PC-3 (cell line): ENCODE data around the gene SPATC1L. TPM values are rescaled to one million over a fixed set of nuclear protein-coding genes. Genes with fewer than 3 reads are reported as not detected.
A peak's percentile ranks its signal among the peaks of the same experiment; 100 is the strongest.

ENCODE experiments used
- ATAC-seq: fragments of 200-7000 bp; cut with Tn5 transposase; 2 replicates; pipeline ENCODE4 v1.9.1; 2020; ENCODE audit warnings: mild to moderate bottlenecking, moderate library complexity
- BruUV-seq: library from RNA; stranded (reverse); fragments of 400-500 nt; replicated peaks from 2 replicates; lab custom pipeline; 2021; lab: Mats Ljungman, UMichigan
- CTCF ChIA-PET: fragments of 300-600 bp; sonication (Branson Sonifier 250); formaldehyde crosslinking; loops from one replicate; lab custom pipeline; 2022; ENCODE audit warnings: antibody characterized with exemption; lab: Charles Lee
- POLR2A ChIA-PET: fragments of 300-600 bp; sonication (Branson Sonifier 250); formaldehyde crosslinking; loops from one replicate; lab custom pipeline; 2022; ENCODE audit warnings: antibody characterized with exemption; ENCODE audit not compliant: unreplicated experiment; lab: Charles Lee
- DNase-seq: peaks from one replicate; pipeline ENCODE4 v3.0.0-alpha.2; 2015
- H2AFZ ChIP-seq: fragments of 300-600 bp; sonication (generic); 2 replicates; pipeline ENCODE4 v1.6.0; 2016; ENCODE audit warnings: antibody characterized with exemption, low read length
- H3F3A ChIP-seq: fragments of 300-600 bp; sonication (generic); one replicate; pipeline ENCODE4 v1.6.0; 2017; ENCODE audit warnings: antibody characterized with exemption, low read length, control low read depth, mild to moderate bottlenecking; ENCODE audit not compliant: unreplicated experiment
- H3K27ac ChIP-seq: fragments of 300-600 bp; sonication (generic); 2 replicates; pipeline ENCODE4 v1.5.1; 2016; ENCODE audit warnings: mild to moderate bottlenecking, low read length
- H3K27me3 ChIP-seq: fragments of 300-600 bp; sonication (generic); 2 replicates; pipeline ENCODE4 v1.6.1; 2016; ENCODE audit warnings: low read length, mixed read lengths
- H3K36me3 ChIP-seq: fragments of 300-600 bp; sonication (generic); 2 replicates; pipeline ENCODE4 v1.6.1; 2016; ENCODE audit warnings: low read depth, mixed run types, low read length, mixed read lengths
- H3K4me1 ChIP-seq: fragments of 300-600 bp; sonication (generic); 2 replicates; pipeline ENCODE4 v1.5.1; 2016; ENCODE audit warnings: low read length; ENCODE audit not compliant: insufficient read depth
- H3K4me2 ChIP-seq: fragments of 300-600 bp; sonication (generic); 2 replicates; pipeline ENCODE4 v1.6.0; 2016; ENCODE audit warnings: low read length
- H3K4me3 ChIP-seq: fragments of 300-600 bp; sonication (generic); 2 replicates; pipeline ENCODE4 v1.5.1; 2016; ENCODE audit warnings: mild to moderate bottlenecking, low read length, mixed read lengths
- H3K79me2 ChIP-seq: fragments of 300-600 bp; sonication (generic); 2 replicates; pipeline ENCODE4 v1.6.1; 2017; ENCODE audit warnings: low read length, mixed read lengths
- H3K9ac ChIP-seq: fragments of 300-600 bp; sonication (generic); 2 replicates; pipeline ENCODE4 v1.6.0; 2016; ENCODE audit warnings: mild to moderate bottlenecking, low read length
- H3K9me2 ChIP-seq: fragments of 300-600 bp; sonication (generic); replicated peaks from 2 replicates; pipeline ENCODE4 v1.6.1; 2016; ENCODE audit warnings: mixed run types, low read length, mixed read lengths
- H3K9me3 ChIP-seq: fragments of 300-600 bp; sonication (generic); 2 replicates; pipeline ENCODE4 v1.6.1; 2016; ENCODE audit warnings: low read length, mixed read lengths
- H4K20me1 ChIP-seq: fragments of 300-600 bp; sonication (generic); 2 replicates; pipeline ENCODE4 v1.6.1; 2016; ENCODE audit warnings: low read length, mixed read lengths
- CTCF ChIP-seq: fragments of 300-600 bp; sonication (generic); conservative IDR thresholded peaks from 2 replicates; pipeline ENCODE4 v1.5.1; 2017; ENCODE audit warnings: antibody characterized with exemption, low read depth, mild to moderate bottlenecking, low read length
- EZH2 ChIP-seq: fragments of 300-600 bp; sonication (generic); IDR thresholded peaks from one replicate; pipeline ENCODE4 v1.6.1; 2017; ENCODE audit warnings: antibody characterized with exemption, mild to moderate bottlenecking, low read length; ENCODE audit not compliant: unreplicated experiment
- EZH2phosphoT487 ChIP-seq: fragments of 300-600 bp; sonication (generic); IDR thresholded peaks from 2 replicates; pipeline ENCODE4 v1.6.1; 2018; ENCODE audit warnings: mild to moderate bottlenecking, antibody characterized with exemption, low read length, borderline replicate concordance
- intact Hi-C: fragments of 100-400 bp; cut with micrococcal nuclease; formaldehyde crosslinking; loops from 2 replicates; pipeline ENCODE4 v1.9.0; 2023
- total RNA-seq: library from RNA; depleted of rRNA; stranded (reverse); fragments of >200 nt; gene quantifications from 2 replicates; pipeline ENCODE4 v1.2.3, GENCODE V29; 2014

SPATC1L gene
- total RNA-seq, 1 experiment from 2014 or later = 41.7 TPM

DNA sequence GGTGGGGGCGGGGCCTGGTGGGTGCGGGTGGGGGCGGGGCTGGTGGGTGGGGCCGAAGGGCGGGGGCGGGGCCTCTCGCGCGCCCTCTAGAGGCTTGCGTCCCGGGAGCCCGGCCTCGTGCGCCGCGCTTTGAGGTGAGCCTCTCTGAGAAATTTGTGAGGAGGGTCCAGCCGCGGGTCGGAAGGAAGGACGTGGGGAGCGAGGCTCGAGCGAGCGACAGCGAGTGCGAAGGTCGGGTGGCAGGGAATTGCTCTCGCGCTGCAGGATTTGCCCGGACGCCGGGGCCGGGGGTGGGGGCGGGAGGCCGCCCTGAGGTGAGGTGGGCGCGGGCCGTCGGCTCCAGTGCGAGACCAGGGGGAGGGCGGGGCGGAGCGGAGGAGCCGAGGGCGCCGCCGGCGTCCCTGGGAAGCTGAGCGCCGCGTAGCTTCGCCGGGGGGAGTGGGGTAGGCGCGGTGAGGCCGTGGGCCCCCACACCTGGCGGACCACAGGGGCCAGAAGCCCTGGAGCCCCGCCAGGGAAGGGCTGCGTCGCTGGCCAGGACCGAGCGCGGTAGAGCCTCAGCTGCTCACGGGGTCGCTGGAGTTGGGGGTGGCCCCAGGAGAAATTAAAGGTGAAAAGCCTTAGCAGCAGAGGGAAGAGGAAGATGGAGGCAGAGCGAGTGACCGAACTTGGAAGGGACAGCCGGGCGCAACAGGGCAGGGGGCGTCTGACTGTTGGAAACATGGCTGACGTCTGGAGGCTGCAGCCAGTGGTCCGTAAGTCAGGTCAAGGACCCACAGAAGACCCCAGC, 45.1 kb upstream of the SPATC1L start:
- Histone ChIP-seq H3K9me2 (no peaks in the 10 kb centered on the region), H4K20me1 (peaks cover 15% of the 10 kb centered on the region; the same call in 1 of the 2 replicates), H3K4me3 (peak overlapping the region; percentile 86), H3K27me3 (no peaks in the 10 kb centered on the region), H3K36me3 (0 out of 2 replicates have a peak, but pooled peaks cover 16% of the 10 kb centered on the region), H3K79me2 (peaks cover 52% of the 10 kb centered on the region), H3K4me2 (peak overlapping the region; percentile 86), H3K9ac (peak overlapping the region; percentile 84), H3K9me3 (no peaks in the 10 kb centered on the region), H3K27ac (peak overlapping the region; percentile 33; the same call in 1 of the 2 replicates), H3K4me1 (peaks cover 32% of the 10 kb centered on the region), H2AFZ (peak overlapping the region; percentile 93), H3F3A (no peaks in the 10 kb centered on the region)
- POLR2A ChIA-PET = no interaction called here
- ATAC-seq = peak; percentile 35
- CTCF ChIA-PET = interaction anchor here (0.6 to 1.0 kb wide), 2 partner anchors 86 to 256 kb away, joined by 3 to 8 read pairs; no protein-coding TSS in a partner anchor
- intact Hi-C loops = loop anchor here (5.0 kb wide), 1 partner anchor 93 kb away; the partner anchor contains the start of genes C21orf58 and PCNT
- TF ChIP-seq EZH2phosphoT487 (no peak), CTCF (peak; percentile 51)
- BruUV-seq = no TSS peak
- DNase-seq = peak; percentile 37

- TF ChIP-seq EZH2phosphoT487 (no peak), EZH2 (no peak), CTCF (no peak)
These were observed 44.2 kb upstream of the SPATC1L start, which contains the start of gene LSS for GRCh38 chr21:46228345-46229051. LSS (minus strand) TSS chr21:46228774; CDS start chr21:46228745, 29 bp downstream.

More at GRCh38 chr21:46228345-46229051, 44.2 kb upstream of the SPATC1L start, which contains the start of gene LSS:
- H3K4me1 ChIP-seq = peaks cover 32% of the 10 kb centered on the region
- peak within 1 kb of the TSS; percentile 86 for H3K4me3 ChIP-seq
- H3F3A ChIP-seq = no peaks in the 10 kb centered on the region
- peak within 1 kb of the TSS; percentile 33 for H3K27ac ChIP-seq
- no peaks in the 10 kb centered on the region for H3K9me2 ChIP-seq
- H3K4me2 ChIP-seq = peak within 1 kb of the TSS; percentile 94
- H3K9me3 ChIP-seq = no peaks in the 10 kb centered on the region
- BruUV-seq = no TSS peak
- peak; percentile 98 for DNase-seq
- ATAC-seq = peak; percentile 93
- no peaks in the 10 kb centered on the region for H3K27me3 ChIP-seq
- H4K20me1 ChIP-seq = peaks cover 15% of the 10 kb centered on the region; the same call in 1 of the 2 replicates
- peaks cover 53% of the 10 kb centered on the region for H3K79me2 ChIP-seq
- ChIA-PET CTCF (interaction anchor here (1.5 kb wide), 1 partner anchor 85 kb away, joined by 3 read pairs; no protein-coding TSS in a partner anchor), POLR2A (interaction anchor here (0.6 kb wide), 1 partner anchor 279 kb away, joined by 4 read pairs; no protein-coding TSS in a partner anchor)
- peak within 1 kb of the TSS; percentile 84 for H3K9ac ChIP-seq
- 0 out of 2 replicates have a peak, but pooled peaks cover 9% of the 10 kb centered on the region for H3K36me3 ChIP-seq
- intact Hi-C loops = loop anchor here (5.0 kb wide), 1 partner anchor 94 kb away; the partner anchor contains the start of genes C21orf58 and PCNT
- H2AFZ ChIP-seq = peak within 1 kb of the TSS; percentile 93
